Activated CD8-positive, alpha-beta memory T cell treated with anti-CD3 and anti-CD28 coated beads, Interleukin-2, amount 50 U/mL, for 48 hours (primary cell): ENCODE results near the gene CACNA1A.
A peak's percentile ranks its signal among the peaks of the same experiment; 100 is the strongest.
"Not testable (repeated sequence)": the region's sequence is repeated elsewhere in the genome, so short reads cannot be mapped to it uniquely, and the experiment has no call there.

ENCODE experiments used
- DNase-seq: peaks from one replicate; pipeline ENCODE4 v3.0.0-alpha.2; 2020

The CACNA1A gene

GRCh38 chr19:13506471-13506820 lies at the start of gene CACNA1A:
Gene CACNA1A (minus strand): TSS chr19:13506479. CDS start chr19:13506224, 255 bp downstream.
- DNase-seq: no peak

GRCh38 chr19:13554506-13555240 lies 48.4 kb upstream of the CACNA1A start:
- no peak for DNase-seq

GRCh38 chr19:13553880-13554400 lies 47.7 kb upstream of the CACNA1A start:
- DNase-seq: no peak

GRCh38 chr19:13548131-13548530 lies 41.9 kb upstream of the CACNA1A start:
- no peak for DNase-seq

GRCh38 chr19:13547102-13547501 lies 40.8 kb upstream of the CACNA1A start:
- no peak for DNase-seq

- no peak for DNase-seq
These were observed 38.1 kb upstream of the CACNA1A start for GRCh38 chr19:13544423-13544822.

GRCh38 chr19:13541554-13541953 lies 35.3 kb upstream of the CACNA1A start:
- DNase-seq: no peak

GRCh38 chr19:13539332-13539731 lies 33.1 kb upstream of the CACNA1A start:
- DNase-seq: no peak

- DNase-seq: no peak
These were observed 32.4 kb upstream of the CACNA1A start for GRCh38 chr19:13538601-13539253.

- DNase-seq: no peak
These were observed 31.2 kb upstream of the CACNA1A start for GRCh38 chr19:13537454-13537853.

GRCh38 chr19:13530720-13531119 lies 24.4 kb upstream of the CACNA1A start:
- DNase-seq: no peak

- not testable (repeated sequence) for DNase-seq
These were observed 23.4 kb upstream of the CACNA1A start for GRCh38 chr19:13529721-13530120.

GRCh38 chr19:13526552-13526951 lies 20.3 kb upstream of the CACNA1A start:
- DNase-seq: no peak

GRCh38 chr19:13521066-13521465 lies 14.8 kb upstream of the CACNA1A start:
- no peak for DNase-seq

- no peak for DNase-seq
These were observed 5.7 kb upstream of the CACNA1A start for GRCh38 chr19:13511947-13512346.

GRCh38 chr19:13507053-13507611 lies 853 bp upstream of the CACNA1A start:
- no peak for DNase-seq

- peak; percentile 62 for DNase-seq
These were observed 363 bp downstream of the CACNA1A start for GRCh38 chr19:13505761-13506470.

- no peak for DNase-seq
These were observed 1.0 kb downstream of the CACNA1A start for GRCh38 chr19:13505164-13505695.

GRCh38 chr19:13503570-13504235 lies 2.6 kb downstream of the CACNA1A start:
- DNase-seq: no peak

GRCh38 chr19:13502231-13502630 lies 4.0 kb downstream of the CACNA1A start:
- DNase-seq: no peak

GRCh38 chr19:13499692-13500091 lies 6.6 kb downstream of the CACNA1A start:
- no peak for DNase-seq

GRCh38 chr19:13493516-13494310 lies 12.6 kb downstream of the CACNA1A start:
- no peak for DNase-seq
